ENCODE measurements around the gene SLC6A12.

SLC6A12 gene

GRCh38 chr12:176321-177181, 37.4 kb downstream of the SLC6A12 start:
- Mint-ChIP-seq H3K36me3 (ENCODE audit: low read depth) (no peaks in the 10 kb centered on the region), H3K4me1 (ENCODE audit: low read depth) (peaks cover 1% of the 10 kb centered on the region), H3K27ac (no peak overlapping the region), H3K4me3 (no peak overlapping the region), H3K9me3 (no peaks in the 10 kb centered on the region), H3K27me3 (ENCODE audit: low read depth) (no peaks in the 10 kb centered on the region)

- Mint-ChIP-seq H3K4me3 (no peak overlapping the region), H3K9me3 (no peaks in the 10 kb centered on the region), H3K27me3 (ENCODE audit: low read depth) (no peaks in the 10 kb centered on the region), H3K27ac (no peak overlapping the region), H3K36me3 (ENCODE audit: low read depth) (no peaks in the 10 kb centered on the region), H3K4me1 (ENCODE audit: low read depth) (peaks cover 1% of the 10 kb centered on the region)
Observed at GRCh38 chr12:175759-176158, 38.2 kb downstream of the SLC6A12 start.

- Mint-ChIP-seq H3K9me3 (no peaks in the 10 kb centered on the region), H3K36me3 (ENCODE audit: low read depth) (no peaks in the 10 kb centered on the region), H3K4me3 (no peak overlapping the region), H3K27me3 (ENCODE audit: low read depth) (no peaks in the 10 kb centered on the region), H3K27ac (no peak overlapping the region), H3K4me1 (ENCODE audit: low read depth) (no peaks in the 10 kb centered on the region)
Observed at GRCh38 chr12:175250-175649, 38.7 kb downstream of the SLC6A12 start.

GRCh38 chr12:174596-174995, 39.4 kb downstream of the SLC6A12 start:
- Mint-ChIP-seq H3K4me1 (ENCODE audit: low read depth) (peaks cover 2% of the 10 kb centered on the region), H3K9me3 (no peaks in the 10 kb centered on the region), H3K36me3 (ENCODE audit: low read depth) (no peaks in the 10 kb centered on the region), H3K27ac (no peak overlapping the region), H3K4me3 (no peak overlapping the region), H3K27me3 (ENCODE audit: low read depth) (no peaks in the 10 kb centered on the region)

GRCh38 chr12:174124-174523, 39.8 kb downstream of the SLC6A12 start:
- no peak overlapping the region for H3K27ac Mint-ChIP-seq
- H3K4me1 Mint-ChIP-seq (ENCODE audit: low read depth) = peaks cover 4% of the 10 kb centered on the region
- no peaks in the 10 kb centered on the region for H3K9me3 Mint-ChIP-seq
- no peaks in the 10 kb centered on the region for H3K36me3 Mint-ChIP-seq (ENCODE audit: low read depth)
- no peak overlapping the region for H3K4me3 Mint-ChIP-seq
- H3K27me3 Mint-ChIP-seq (ENCODE audit: low read depth) = no peaks in the 10 kb centered on the region

GRCh38 chr12:172732-173161, 41.2 kb downstream of the SLC6A12 start:
- Mint-ChIP-seq H3K27me3 (ENCODE audit: low read depth) (no peaks in the 10 kb centered on the region), H3K9me3 (no peaks in the 10 kb centered on the region), H3K36me3 (ENCODE audit: low read depth) (no peaks in the 10 kb centered on the region), H3K4me1 (ENCODE audit: low read depth) (peaks cover 4% of the 10 kb centered on the region), H3K27ac (no peak overlapping the region), H3K4me3 (no peak overlapping the region)

- Mint-ChIP-seq H3K27ac (no peak overlapping the region), H3K4me1 (ENCODE audit: low read depth) (peaks cover 4% of the 10 kb centered on the region), H3K36me3 (ENCODE audit: low read depth) (no peaks in the 10 kb centered on the region), H3K27me3 (ENCODE audit: low read depth) (no peaks in the 10 kb centered on the region), H3K4me3 (no peak overlapping the region), H3K9me3 (no peaks in the 10 kb centered on the region)
Observed at GRCh38 chr12:171743-172676, 41.9 kb downstream of the SLC6A12 start.

- no peak overlapping the region for H3K4me3 Mint-ChIP-seq
- H3K27me3 Mint-ChIP-seq (ENCODE audit: low read depth) = no peaks in the 10 kb centered on the region
- no peaks in the 10 kb centered on the region for H3K9me3 Mint-ChIP-seq
- no peaks in the 10 kb centered on the region for H3K36me3 Mint-ChIP-seq (ENCODE audit: low read depth)
- peaks cover 7% of the 10 kb centered on the region for H3K4me1 Mint-ChIP-seq (ENCODE audit: low read depth)
- no peak overlapping the region for H3K27ac Mint-ChIP-seq
Observed at GRCh38 chr12:171276-171675, 42.7 kb downstream of the SLC6A12 start.

GRCh38 chr12:170371-171225, 43.4 kb downstream of the SLC6A12 start:
- no peaks in the 10 kb centered on the region for H3K36me3 Mint-ChIP-seq (ENCODE audit: low read depth)
- peaks cover 8% of the 10 kb centered on the region for H3K4me1 Mint-ChIP-seq (ENCODE audit: low read depth)
- H3K9me3 Mint-ChIP-seq = no peaks in the 10 kb centered on the region
- H3K27ac Mint-ChIP-seq = no peak overlapping the region
- no peaks in the 10 kb centered on the region for H3K27me3 Mint-ChIP-seq (ENCODE audit: low read depth)
- H3K4me3 Mint-ChIP-seq = no peak overlapping the region

GRCh38 chr12:169528-170370, 44.2 kb downstream of the SLC6A12 start:
- Mint-ChIP-seq H3K4me1 (ENCODE audit: low read depth) (peaks cover 8% of the 10 kb centered on the region), H3K27me3 (ENCODE audit: low read depth) (no peaks in the 10 kb centered on the region), H3K27ac (no peak overlapping the region), H3K36me3 (ENCODE audit: low read depth) (no peaks in the 10 kb centered on the region), H3K4me3 (no peak overlapping the region), H3K9me3 (no peaks in the 10 kb centered on the region)

- Mint-ChIP-seq H3K36me3 (ENCODE audit: low read depth) (no peaks in the 10 kb centered on the region), H3K4me3 (no peak overlapping the region), H3K4me1 (ENCODE audit: low read depth) (peaks cover 8% of the 10 kb centered on the region), H3K27ac (no peak overlapping the region), H3K9me3 (no peaks in the 10 kb centered on the region), H3K27me3 (ENCODE audit: low read depth) (no peaks in the 10 kb centered on the region)
Observed at GRCh38 chr12:168763-169525, 45.0 kb downstream of the SLC6A12 start.

- Mint-ChIP-seq H3K9me3 (no peaks in the 10 kb centered on the region), H3K4me3 (no peak overlapping the region), H3K4me1 (ENCODE audit: low read depth) (peaks cover 8% of the 10 kb centered on the region), H3K27ac (no peak overlapping the region), H3K36me3 (ENCODE audit: low read depth) (no peaks in the 10 kb centered on the region), H3K27me3 (ENCODE audit: low read depth) (no peaks in the 10 kb centered on the region)
Observed at GRCh38 chr12:167959-168600, 45.9 kb downstream of the SLC6A12 start.
